HG03064 (cell line): ENCODE data around the gene SP110.
A peak's percentile ranks its signal among the peaks of the same experiment; 100 is the strongest.
"Not testable (repeated sequence)": the region's sequence is repeated elsewhere in the genome, so short reads cannot be mapped to it uniquely, and the experiment has no call there.

Experiments
- ATAC-seq: cut with Tn5 transposase; IDR thresholded peaks from one replicate; pipeline ENCODE4 v1.9.1; 2021; ENCODE audit warnings: low read depth; ENCODE audit not compliant: unreplicated experiment

The SP110 gene

DNA sequence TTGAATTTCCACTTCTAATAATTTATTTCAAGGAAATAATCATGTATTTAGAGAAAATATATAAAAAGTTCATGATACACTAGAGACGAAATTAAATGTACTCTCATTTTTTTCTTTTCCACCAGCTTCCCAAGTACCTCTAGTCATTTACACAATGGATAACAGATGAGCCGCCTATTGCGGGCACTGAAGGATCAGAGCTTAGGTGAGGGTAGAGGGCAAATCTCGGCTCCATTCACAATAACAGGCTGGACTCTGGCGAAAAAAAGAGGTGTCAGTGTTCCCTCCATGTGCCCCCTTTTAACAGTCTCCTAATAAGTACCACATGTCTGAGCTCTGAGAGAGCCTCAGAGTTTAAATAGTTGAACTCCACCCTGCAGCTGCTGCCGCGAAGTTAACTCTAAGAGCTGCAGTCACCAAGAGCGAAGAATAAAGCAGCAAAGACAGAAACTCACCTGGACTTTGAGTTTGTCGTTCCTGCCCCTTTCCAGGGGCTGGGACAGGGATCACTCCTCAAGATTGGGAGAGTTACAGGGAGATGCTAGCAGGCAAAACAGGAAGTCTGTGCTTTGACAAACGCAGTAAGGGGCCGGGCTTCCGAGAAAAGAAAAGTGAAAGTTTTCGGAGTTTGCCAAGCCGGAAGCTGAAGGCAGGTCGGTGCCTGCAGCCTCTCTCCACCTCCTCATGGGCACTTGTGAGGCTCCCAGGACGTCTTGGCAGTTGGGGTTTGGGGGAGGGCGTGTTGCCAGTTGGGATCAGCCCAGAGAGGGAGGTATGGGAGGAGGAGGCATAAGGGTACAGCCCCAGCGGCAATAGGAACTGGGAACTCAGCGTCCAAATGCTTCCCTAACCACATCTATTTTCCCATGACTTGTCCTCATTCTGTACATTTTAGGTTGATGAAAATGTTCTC is at the start of gene SP110:
Gene SP110 (minus strand): TSS at position 566 of the 913 bp plus-strand sequence. CDS start 3,057 bp downstream, outside the sequence.
- peak; percentile 73 for ATAC-seq

DNA sequence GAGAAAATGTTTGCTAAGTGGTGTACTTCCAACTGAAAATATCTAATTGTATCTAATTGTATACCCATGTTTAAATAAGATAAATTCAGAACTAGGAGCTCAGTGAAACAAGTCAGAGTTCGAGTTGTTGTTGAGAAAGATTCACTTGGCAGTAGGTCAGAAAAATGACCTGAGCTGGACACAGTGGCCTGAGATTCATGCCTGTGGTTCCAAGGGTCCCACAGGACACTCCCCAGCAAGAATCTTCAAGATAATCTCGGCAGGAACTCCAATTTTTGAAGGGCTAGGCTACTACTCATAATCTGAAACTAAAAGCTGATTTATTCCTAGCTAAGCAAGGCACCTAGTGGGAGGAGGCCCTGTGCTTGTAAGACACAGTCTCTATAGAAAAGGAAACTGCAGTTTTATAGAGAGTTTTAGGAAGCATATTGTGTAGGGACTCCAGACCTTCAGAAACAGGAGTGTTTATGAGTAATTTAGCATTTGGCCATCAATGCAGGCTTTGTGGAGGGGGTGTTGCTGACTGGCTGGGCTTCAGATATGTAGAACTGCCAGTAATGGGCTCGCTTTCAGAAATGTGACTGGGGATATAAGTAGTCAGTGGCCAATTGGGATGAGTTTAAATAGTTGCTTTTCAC is 48.9 kb upstream of the SP110 start:
- peak; percentile 65 for ATAC-seq

DNA sequence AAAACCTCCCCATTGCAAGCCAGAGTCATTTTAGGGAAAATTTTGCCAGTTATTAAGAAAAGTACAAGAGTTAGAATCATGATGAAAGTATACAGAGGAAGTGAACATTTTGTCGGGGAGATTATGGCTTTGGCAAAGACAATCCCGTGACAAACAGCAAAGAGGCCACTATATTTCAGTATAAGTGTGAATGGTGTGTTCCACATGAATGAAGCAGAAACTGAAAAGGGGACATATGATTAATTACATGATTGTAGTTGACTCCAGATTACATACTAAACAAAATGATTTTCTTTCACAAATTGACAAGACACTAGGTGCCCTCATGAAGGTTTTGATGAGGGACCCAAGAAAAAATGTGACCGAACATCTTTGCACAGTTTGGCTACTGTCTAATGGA is 47.8 kb upstream of the SP110 start:
- ATAC-seq = peak; percentile 69

DNA sequence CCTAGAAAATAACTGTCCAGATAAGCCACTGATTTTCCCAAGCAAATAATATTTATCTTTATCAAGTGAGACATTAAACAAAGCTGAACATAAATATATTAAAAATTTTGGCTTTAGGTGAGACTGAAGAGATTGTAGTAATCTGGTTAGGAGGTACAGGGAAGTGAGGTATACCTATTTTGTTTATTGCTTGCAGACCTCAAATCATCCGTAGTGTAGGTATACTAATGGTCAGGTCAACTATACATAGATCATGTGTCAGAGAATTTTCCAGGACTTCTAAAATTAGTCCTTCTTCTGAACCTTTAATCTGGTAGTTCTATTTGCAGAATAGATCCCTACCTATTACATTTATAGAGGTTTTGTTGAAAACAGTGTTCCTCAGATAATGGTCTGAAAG is 47.3 kb upstream of the SP110 start:
- peak; percentile 18 for ATAC-seq

DNA sequence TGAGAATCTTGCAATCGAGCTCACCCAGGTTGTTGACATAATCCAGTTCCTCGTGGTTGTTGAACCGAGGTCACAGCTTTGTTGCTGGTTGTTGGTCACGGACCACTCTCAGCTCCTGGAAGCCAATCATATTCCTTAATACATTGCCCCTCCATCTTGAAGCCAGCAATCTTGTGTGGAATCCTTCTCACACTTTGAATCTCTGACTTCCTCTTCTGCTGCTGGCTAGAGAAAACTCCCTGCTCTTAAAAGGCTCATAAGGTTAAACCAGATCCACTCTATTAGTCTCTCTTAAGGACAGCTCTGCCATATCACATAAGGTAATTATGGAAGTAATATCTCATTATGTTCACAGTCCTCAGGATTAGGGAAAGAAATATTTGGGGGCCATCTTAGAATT is 46.9 kb upstream of the SP110 start:
- no peak for ATAC-seq

DNA sequence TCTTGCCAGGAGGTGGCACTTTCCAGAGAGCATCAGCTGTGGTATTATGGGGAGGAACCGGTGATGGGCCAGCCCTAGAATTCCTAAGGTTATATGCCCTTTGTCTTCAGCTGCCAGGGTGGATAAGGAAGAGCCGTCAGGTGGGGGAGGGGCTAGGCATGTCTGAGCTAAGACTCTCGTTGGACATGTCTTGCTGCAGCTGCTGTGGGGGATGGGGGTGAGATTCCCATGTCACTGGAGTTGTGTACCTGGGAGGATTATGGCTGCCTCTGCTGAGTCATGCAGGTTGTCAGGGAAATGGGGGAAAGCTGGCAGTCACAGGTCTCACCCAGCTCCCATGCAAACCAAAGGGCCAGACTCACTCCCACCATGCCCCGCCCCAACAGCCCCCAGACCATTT is 45.2 kb upstream of the SP110 start:
- ATAC-seq = not testable (repeated sequence)

DNA sequence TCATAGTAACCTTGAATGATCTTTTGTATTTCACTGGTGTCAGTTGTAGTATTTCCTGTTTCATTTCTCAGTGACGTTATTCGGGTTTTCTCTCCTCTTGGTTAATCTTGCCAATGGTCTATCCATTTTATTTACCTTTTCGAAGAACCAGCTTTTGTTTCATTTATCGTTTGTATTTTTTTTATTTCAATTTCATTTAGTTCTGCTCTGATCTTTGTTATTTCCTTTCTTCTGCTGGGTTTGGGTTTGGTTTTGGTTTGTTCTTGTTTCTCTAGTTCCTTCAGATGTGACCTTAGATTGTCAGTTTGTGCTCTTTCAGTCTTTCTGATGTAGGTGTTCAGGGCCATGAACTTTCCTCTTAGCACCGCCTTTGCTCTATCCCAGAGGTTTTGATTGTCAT is 42.5 kb upstream of the SP110 start:
- no peak for ATAC-seq

DNA sequence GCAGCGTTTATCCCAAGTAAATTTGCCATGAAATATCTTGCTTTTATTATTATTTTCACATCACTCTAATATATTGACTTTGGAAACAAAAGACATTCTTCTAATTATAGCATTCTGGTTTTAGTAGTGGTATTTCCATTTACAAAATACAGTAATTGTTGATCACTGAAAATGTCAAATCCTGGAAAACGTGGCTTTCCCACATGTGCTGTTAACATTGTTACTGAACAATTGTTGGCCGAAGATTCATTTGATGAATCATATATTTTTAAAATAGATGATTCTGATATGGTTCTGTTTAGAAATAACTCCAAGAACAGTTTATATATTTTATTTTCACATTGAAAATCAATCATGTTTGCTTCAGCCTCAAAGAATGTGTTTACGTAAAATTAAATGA is 38.7 kb upstream of the SP110 start:
- no peak for ATAC-seq

DNA sequence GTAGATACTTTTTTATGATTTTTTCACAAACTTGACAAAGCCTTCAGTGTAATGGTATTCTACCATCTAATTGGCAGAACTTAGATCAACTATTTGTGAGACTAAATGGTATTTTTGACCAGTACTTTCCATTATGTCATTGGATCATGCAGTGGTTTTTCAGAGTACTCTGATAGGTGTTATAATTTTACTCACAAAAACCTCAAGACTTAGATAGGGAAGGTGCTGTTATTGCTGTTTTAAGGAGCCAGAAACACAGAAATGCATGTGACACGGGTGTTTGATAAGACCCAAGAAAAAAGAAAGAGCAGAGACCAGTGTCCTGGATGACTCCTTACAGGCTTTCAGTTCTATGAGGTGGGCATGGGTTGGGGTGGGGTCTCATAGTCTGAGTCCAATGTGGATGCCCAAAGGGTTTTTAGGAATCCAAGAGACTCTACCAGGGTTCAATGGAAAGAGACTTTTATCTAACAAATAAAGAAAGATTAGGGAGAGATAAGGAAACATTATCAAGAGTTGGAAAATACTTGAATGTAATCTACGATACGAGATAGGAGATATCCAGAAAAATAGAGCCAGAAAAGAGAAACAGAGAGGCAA is 37.0 kb upstream of the SP110 start:
- ATAC-seq = no peak

DNA sequence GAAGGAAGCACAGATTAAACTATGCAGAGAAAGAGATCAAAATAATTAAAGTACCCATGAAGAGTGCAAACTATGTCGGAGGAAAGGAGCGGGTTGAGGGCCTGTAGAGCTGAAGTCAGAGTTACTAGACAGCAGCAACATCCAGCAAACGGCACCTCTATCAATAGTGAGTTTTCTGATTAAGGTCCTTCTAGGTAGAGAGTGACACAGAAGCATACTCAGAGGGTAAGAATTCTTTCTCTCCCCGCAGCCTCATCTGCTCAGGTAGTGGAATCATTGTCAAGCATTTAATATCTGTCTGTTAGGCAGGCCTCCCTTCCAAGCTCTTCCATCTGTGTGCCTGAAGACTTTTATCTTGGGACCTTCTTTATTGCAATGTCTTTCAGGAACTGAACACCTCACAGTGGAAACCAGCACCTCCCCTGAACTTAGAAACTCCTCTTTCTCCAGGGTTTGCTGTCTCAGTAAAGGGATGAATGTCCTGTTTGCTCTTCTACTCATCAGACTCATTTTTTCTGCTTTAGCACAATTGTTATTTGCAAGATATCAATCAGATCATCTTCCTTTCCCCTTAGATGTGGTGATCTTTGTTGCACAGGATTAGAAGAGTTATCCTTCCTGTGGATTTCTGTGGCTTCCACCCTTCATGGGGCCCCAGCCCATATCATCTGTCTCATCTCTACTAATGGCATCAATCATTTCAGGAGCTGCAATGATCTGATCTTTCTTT is 34.5 kb upstream of the SP110 start:
- no peak for ATAC-seq

DNA sequence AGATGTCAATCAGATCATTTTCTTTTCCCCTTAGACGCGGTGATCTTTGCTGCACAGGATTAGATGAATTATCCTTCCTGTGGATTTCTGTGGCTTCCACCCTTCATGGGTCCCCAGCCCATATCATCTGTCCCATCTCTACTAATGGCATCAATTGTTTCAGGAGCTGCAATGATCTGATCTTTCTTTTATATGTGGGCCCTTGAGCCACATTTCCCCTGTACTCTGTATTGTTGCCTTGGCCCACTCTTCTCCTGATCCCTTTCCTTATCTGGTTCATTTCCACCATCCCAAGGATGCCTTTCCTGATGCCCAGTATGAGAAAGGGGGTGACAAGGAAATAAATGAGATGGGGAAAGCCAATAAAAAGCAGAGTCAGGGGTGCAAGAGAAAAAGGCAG is 30.4 kb upstream of the SP110 start:
- ATAC-seq = no peak

DNA sequence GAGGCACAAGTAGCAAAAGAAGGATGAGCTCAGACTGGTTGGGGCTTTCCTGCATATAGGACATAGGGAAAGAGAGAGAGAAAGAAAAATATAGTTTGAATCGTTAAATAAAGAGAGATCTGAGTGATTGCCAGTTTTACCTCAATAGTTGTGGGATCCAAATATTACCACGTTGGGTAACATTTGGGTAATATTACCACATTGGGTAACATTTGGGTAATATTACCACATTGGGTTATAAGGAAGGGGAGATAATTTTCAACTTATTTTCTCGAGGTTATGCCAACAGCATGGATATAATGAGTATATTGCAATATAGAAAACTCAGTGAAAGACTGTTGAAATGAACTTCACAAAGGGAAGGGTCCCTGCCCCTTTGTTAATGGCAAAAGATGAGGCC is 26.4 kb upstream of the SP110 start:
- ATAC-seq = no peak

DNA sequence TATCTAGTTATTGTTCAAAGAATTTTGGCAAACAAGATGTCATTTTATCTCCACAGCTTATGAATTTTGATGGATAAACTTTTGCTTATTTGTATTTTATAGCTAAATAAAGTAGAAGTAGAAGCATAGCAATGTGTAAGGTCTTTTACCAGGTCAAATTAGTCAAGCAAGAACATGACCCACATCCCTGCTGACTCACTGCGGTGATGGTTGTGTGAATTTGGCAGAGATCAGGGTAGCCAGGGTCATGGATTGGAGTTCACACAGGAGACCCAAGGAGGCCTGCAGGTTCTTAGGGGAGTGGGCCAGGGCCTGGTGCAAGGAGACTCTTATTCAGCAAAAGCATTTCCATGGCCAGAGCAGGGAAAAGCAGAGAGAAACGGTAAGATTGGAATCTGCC is 24.4 kb upstream of the SP110 start:
- ATAC-seq = no peak

DNA sequence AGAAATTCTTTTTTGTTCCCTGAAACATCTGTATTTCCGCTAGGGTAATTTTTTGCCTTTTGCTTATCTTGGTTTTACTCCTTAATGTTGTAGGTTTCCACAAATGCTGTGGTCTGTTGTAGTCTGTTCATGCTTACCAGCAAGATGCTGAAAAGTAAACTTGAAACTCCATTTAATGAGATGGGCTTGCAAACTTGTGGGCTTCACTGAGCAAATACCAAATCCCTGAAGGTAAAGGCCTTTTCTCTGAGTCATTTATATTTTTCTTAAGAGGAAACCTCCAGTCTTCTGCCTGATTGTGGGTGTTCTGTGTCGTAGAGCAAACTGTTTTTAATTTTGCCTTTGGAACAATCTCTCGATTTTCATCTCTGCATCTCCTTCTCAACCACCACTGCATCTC is 15.1 kb upstream of the SP110 start:
- no peak for ATAC-seq

DNA sequence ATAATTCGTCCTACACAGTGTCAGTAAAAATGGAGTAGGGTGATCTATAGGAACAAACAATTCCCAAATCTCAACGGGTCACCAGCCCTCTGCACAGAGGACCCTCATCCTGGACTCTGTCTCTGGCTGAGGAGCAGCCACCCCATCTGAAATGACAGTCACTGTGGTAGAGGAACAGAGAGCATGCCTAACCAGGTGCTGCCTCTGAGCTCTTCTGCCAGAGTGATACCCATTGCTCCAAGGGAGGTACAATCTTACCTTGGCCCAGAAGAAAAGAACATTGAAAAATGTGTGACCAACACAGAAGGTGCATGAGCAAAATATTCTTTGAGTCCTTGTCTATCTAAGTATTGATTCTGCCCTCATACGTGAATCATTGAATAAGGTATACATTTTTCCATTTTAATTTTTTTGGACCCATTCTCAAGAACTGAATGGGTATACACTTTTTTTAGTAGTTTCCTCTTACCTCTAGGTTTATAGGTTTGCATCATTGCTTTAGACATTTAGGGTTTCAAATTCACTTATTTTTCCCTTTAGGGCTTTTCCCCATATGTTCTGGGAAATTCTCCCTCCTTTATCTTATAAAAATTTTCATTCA is 14.4 kb upstream of the SP110 start:
- no peak for ATAC-seq

DNA sequence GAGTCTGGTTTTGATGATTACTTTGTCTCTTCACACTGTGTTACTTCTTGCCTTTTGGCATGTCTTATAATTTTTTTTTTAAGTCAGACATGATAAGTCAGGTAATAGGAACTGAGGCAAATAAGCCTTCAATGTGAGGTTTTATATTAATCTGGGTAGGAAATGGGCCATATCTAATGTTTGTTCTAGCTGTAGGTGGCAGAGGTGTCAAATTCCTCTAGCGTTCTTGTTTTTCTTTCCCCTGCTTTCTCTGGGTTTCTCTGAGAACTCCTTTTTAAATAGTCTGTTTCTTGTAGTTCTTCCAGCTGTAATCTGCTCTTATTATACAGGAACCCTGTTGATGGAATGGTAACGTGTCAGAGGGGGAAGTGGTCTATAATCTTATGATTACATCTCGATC is 11.5 kb upstream of the SP110 start:
- ATAC-seq = no peak

DNA sequence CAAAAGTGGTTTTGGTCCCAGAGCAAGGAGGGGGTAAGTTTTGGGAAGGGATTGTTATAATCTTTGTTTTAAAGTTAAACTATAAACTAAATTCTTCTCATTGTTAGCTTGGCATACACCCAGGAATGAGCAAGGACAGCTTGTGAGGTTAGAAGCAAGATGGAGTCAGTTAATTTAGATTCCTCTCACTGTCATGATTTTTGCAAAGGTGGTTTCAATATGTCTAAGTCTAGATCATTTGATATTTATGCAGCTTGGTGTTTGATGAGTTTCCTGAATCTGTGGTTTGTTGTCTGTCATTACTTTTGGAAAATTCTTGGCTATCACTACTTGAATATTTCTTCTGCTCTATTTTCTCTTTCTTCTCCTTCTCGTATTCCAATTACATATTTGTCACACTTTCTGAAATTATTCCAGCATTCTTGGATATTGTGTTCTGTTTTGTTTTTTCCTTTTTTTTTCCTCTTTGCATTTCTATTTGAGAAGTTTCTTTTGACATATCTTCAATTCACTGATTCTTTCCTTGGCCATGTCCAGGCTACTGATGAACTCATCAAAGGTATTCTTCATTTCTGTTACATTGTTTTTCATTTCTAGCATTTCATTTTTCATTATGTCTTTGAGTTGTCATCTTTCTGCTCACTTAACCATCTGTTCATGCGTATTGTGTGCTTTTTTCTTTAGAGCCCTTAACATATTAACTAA is 10.9 kb upstream of the SP110 start:
- no peak for ATAC-seq

DNA sequence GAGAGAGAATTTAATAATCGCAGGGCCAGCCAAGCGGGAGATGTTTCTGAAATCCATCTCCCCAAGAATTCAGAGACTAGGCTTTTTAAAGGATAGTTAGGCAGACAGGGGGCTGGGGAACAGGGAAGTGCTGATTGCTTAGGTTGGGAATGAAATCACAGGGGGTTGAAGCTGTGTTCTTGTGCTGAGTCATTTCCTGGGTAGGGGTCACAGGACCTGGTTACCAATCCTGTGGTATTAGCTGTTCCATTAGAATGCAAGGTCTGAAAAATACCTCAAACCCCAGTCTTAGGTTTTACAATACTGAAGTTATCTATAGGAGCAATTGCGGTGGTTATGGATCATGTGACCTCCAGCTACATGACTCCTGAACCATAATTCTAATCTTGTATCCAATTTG is 10.3 kb upstream of the SP110 start:
- no peak for ATAC-seq

DNA sequence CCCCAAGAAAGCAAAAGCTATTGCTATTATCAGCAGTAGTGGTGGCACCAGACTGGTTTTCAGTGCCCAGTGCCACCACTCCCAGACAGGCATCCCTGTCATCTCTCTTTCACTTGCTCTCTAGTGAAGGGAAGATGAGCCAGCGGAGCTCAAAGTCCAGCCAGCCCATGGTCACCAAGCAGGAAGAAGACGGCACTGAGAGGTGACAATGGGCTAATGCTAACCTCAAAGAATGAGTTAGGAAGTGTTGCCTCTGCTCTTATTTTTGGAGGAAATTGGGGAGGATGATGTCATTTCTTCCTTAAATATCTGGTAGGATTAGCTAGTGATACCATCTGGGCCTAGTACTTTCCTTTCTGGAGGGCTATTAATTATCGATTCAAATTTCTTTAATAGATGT is 7.4 kb upstream of the SP110 start:
- no peak for ATAC-seq

DNA sequence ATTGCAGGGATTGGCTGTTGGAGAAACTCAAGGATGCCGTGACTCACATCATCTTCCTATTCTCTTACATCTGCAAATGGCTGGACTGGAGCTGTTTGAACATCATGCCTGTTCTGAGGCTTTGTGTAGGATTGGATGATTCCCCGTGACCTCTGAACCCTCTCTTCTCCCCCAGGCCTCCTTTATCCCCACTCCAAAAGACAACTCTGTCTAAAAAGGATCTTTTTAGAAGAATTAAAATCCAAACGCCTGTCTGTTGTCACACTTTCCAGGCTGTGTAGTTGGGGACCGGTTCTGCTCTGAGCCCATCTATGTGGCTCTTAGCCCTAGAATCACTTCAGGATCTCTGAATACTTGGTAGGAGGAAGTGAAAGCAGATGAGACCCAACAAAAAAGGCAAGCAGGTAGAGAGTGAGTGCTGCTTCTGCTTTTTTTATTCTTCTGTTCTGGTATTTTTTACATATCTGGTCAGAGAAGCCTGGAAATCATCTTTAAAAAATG is 6.3 kb upstream of the SP110 start:
- peak; percentile 62 for ATAC-seq
